Kidney capillary endothelial cell (primary cell): ENCODE measurements around the gene CD79A.
"Not testable (repeated sequence)": the region's sequence is repeated elsewhere in the genome, so short reads cannot be mapped to it uniquely, and the experiment has no call there.

Experiments
- DNase-seq: peaks from one replicate; pipeline ENCODE4 v3.0.0-alpha.2; 2018; ENCODE audit warnings: low spot score

CD79A gene

DNA sequence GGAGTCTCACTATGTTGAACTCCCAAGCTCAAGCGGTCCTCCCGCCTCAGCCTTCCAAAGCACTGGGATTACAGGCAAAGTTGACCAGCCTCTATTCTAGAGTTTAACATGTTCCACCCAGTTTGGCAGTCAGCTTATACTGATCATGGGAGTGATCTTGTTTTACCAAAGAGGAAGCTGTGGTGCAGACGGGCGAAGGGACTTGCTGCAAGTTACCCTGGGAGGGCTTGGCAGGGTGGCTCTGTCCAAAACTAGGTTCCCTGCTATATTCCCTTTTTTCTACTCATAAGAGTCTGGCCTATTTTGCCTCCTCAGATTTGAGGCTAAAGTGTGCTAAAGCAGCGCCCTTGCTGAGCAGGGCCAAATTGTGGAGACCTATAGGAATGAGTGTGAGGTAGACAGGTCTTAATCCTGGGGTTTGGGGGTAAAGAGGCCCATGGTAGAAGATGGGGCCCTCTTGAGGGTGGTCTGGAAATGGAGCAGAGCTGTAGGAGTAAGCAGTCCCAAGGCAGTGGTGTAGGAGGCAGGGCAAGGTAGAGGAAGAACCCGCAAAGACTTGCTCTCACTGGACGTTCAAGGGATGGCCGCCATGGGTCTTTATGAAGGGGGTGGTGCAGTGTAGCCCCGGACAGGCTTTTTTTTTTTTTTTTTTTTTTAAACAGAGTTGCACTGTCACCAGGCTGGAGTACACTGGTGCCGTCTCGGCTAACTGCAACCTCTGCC lies 13.7 kb upstream of the CD79A start:
- DNase-seq = no peak

DNA sequence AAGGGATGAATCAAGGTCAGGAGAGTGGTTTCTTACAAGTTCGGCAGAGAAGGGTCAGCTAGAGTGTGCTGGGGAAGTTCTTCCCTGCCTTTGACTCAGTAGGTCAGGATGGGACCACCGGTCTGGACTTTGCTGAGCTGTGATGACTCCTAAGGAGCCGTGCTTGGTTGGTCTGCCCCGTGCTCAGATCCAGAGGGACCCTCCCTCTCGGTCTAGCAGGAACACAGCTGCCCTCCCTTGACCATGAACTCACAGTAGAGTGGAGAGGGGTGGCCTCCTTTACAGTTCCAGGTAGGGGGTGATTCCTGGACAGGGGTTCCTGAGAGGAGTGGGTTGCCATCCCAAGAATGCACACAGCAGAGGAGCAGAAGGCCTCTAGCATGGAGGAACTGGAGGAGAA lies 12.7 kb upstream of the CD79A start:
- no peak for DNase-seq

DNA sequence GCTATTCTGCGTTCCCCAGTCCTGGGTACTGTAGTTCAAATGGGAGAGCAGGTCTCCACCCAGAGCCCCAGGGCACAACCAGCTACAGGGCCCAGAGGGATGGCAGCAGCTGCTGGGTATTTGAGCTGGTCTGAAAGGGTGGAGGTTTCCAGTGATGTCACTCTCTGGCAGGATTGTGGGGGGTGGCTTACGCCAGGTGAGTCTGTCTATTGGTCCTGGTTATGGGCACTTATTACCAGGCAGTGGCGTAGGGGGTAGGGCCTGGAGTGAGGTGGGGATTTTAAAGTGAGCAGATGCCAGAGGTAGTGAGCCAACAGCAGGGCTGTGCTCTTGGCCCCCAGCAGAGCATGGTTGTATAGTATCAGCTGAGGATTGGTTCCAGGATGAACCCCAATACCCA lies 10.8 kb upstream of the CD79A start:
- DNase-seq = no peak

DNA sequence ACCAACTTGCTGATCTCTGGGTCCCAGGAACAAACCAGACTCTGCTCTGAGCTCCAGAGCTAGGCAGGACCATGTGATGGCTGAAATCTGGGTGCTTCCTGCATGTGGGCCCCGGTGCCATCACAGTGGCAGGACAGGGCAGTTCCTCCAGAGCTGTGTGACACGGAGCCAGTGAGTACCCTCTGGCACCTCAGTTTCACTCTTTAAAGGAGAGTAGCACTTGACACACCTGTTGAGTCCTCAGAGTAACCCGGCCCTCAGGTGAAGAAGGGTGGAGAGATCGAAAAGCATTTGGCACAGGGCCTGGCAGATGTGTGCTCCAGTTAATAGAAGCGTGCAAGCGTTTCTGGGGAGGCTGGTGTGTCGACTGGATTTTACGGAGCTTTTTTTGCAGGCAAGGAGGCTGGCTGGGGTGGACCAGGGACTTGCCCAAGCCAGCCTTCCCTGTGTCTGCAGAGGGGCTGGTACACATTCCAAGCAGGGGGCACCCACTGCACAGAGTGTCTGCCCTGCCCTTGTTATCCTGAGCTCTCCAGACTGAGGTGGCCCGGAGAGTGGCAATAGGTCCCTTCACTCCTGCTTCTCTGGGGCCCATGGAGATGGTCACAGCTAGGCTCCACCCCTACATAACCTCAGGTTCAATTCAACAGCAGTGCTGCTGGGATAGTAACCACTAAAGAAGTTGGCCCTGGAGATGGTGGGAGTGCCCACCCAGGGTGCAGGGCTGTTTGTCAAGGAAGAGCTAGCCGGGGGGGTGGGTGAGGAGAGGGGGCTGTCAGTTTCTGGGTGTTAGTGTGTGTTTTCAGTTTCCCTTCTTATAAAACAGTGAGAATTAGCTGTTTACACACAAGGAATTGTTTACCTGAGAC lies 8.7 kb upstream of the CD79A start:
- no peak for DNase-seq

DNA sequence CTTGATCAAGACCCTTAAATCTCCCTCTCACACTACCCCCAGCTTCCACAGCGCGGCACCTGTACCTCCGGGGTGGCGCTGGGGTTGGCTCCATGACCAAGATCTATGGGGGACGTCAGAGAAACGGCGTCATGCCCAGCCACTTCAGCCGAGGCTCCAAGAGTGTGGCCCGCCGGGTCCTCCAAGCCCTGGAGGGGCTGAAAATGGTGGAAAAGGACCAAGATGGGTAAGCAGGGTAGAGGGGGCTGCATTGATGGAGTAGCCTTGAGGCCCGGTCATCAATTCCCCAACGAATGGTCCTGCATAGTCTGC lies 8.1 kb upstream of the CD79A start:
- no peak for DNase-seq

DNA sequence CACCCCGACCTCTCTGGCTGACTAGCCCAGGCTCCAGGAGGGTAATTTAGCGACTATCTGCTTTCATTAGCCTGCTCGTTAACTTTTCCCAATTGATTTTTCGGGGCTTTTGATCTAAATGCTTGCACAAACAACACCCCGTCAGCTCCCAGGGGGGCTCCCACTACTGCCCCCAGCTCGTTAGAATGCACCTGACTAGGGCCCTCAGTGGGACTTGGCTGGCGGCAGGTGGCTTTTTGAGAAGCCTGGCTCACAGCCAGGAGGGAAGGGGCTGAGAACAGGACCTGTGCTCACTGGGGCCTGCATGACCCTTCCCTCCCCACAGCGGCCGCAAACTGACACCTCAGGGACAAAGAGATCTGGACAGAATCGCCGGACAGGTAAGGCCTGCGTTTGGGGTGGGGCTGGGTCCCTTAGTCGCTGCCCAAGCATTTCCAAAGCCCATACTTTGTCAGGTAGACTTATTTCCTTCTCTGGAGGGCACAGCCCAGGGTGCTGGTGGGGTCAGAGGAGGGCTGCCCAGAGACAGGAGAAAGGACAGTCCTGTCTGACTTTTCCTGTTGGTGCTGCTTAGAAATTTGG lies 7.6 kb upstream of the CD79A start:
- no peak for DNase-seq

DNA sequence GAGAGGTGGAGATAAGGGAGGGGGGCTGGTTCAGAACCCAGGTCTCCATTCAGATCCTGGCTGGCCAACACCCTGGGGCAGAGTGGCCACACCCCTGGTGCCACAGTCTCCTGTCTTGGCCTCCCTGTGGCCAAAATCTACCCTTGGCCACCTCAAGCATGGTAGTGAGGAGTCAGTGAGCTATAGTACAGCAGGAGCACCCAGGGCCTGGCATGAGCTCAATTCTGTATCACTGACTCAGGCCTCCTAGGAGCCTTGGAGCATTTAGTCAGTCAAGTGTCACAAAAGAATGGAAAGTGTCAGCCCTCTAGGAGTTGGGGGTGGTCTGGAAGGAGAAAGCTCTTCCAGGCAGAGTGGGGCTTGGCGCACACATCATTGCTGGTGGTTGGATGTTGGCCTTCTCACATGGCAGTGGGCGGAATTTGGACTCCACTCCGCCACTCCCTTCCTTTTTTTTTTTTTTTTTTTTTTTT lies 6.6 kb upstream of the CD79A start:
- no peak for DNase-seq

DNA sequence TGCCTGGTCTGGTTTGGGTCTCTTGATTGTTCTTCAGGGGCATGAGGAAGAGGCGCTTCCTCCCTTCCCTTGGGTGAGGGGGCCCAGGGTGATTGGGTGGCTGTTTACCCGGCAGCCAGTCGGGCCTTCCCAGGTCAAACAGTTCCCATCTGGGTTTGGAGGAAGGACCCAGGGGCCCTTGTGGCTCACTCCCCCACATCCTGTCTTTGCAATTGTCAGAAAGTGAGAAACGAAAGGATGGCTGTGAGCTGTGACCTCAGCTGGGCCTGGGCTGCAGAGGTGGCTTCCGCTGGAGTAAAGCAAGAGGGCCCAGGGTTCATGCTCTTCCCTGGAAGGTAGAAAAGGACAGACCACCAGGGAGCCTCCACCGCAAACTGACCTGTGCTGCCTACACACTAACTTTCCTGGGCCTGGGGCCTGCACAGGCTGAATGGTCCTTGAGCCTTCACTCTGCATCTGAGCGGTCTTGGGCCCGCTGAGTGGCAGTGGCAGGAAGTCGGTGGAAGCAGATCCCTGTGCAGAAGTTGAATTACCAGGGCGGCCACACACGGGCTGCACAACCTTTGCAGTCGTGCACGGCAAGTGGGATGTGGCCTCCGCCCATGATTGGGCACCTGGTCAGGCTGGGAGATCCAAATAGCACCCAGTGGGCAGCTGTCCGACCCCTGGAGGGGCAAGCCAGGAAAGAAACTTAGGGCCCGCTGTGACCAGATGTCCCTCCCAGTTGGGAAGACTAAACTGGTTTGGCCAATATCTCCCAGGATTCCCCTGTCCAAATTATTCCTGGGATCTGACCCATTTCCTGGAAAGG lies 5.3 kb upstream of the CD79A start:
- DNase-seq = no peak

DNA sequence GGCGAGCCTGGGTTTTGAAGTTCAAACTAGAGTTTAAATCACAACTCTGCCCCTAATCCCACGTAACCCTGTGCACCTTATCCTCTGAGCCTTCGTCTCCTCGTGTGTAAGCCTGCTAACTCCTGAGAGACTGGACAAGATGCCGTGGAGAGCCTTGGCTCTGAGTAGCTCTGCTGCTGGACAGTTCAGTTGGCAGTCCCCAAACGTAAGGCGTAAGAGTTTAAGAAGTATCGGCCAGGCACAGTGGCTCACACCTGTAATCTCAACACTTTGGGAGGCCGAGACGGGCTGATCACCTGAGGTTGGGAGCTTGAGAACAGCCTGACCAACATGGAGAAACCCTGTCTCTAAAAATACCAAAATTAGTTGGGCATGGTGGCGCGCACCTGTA lies 4.7 kb upstream of the CD79A start:
- DNase-seq = no peak

DNA sequence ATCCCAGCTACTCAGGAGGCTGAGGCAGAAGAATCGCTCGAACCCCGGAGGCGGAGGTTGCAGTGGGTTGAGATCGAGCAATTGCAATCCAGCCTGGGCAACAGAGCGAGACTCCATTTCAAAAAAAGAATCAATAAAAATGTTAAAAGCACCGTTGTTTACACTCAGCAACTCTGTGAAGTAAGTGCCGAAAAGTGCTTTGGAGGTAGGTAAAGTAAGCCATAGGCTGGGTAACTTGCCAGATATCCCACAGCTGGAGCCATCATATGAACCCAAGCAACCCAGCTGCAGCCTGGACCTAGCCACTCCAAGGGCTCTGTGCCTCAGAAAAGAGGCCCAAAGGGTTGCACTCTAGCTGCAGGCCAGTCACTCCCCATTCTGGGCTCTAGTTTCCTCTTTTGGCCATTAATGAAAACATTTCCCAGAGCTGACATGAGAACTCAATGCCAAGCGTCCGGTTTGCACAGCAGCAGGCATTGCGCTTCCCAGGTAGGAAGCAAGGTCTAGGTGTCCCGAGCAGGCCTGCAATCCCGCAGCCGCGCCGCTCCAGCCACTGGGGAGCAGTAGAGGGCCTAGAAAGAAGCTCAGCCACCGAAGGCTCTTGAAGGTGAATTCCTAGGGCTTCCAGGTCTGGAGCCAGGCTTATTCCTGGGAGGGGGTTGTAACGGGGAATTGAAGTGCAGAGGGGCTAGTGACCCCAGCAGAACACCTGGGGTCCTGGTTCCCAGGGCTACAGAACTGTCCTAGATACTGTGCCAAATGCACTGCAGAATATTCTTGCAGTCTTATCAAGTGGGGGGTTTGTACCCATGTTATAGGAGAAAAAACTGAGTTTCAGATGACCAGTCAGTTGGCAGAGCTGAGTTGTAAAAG lies 4.1 kb upstream of the CD79A start:
- DNase-seq = no peak

DNA sequence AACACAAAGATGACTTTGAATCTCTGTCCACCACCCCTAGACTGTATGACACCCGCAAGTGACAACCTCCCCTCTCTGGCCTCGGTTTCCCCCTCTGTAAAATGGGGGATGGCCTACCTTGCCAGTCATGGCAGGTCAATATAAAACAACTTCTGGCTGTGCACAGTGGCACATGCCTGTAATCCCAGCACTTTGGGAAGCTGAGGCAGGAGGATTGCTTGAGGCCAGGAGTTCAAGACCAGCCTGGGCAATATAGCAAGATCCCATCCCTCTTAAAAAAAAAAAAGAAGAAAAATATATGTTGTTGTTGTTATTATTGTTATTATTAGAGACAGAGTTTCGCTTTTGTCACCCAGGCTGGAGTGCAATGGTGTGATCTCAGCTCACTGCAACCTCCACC lies 1.1 kb upstream of the CD79A start:
- not testable (repeated sequence) for DNase-seq

DNA sequence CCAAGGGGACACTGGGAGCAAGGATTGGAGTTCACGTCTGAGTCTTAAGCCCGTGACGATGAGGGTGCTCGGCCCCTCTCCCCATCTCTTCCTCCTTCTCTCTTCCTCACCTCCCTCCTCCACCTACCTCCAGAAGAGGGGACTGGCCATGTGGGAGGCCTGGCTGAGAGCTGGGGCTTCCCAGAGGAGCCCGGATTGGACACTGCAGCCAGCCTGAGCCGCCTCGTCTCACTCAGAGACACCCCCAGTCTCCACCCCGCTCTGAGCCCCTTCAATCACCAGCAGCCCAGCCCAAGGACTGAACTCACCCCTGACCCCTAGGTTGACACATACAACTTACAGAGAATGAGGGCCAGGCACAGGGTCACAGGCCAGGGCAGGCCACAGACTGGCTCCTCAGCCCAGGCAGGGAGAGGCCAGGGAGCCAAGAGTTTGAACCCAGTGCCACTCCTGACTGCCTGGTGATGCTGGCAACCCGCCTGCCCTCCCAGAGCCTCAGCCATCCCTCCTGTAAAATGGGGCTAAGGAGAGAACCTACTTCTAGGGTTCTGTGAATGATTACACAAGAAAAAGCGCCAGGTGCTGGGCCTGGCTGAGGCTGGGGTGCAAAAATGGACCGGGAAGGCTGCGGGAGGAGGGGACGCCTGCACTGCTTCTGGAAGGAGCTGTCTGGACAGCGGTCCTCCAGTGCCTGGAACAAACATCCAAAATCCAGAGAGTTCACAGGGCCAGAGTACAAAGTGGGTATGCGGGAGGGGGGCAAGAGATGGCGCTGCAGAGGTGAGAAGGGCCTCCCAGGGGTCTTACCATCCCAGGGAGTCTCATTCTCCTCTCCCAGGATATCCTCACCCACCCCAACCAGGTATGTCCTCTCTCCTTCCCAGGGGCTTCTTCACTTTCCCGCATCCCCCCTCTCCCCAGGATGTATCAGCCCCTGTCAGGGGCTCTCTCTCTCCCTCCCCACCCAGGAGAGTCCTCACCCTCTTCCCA lies 1.1 kb downstream of the CD79A start:
- DNase-seq = no peak

DNA sequence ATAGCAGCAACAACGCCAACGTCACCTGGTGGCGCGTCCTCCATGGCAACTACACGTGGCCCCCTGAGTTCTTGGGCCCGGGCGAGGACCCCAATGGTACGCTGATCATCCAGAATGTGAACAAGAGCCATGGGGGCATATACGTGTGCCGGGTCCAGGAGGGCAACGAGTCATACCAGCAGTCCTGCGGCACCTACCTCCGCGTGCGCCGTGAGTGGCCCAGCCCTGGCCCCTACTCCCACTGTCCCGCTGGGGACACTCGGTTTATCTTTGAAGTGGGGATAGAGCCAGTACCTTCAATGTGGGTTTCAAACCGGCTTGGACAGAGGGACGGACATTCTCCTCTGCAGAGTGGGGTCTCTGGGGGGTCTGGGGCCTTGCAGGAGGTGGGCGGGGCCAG lies 2.0 kb downstream of the CD79A start:
- DNase-seq = no peak

DNA sequence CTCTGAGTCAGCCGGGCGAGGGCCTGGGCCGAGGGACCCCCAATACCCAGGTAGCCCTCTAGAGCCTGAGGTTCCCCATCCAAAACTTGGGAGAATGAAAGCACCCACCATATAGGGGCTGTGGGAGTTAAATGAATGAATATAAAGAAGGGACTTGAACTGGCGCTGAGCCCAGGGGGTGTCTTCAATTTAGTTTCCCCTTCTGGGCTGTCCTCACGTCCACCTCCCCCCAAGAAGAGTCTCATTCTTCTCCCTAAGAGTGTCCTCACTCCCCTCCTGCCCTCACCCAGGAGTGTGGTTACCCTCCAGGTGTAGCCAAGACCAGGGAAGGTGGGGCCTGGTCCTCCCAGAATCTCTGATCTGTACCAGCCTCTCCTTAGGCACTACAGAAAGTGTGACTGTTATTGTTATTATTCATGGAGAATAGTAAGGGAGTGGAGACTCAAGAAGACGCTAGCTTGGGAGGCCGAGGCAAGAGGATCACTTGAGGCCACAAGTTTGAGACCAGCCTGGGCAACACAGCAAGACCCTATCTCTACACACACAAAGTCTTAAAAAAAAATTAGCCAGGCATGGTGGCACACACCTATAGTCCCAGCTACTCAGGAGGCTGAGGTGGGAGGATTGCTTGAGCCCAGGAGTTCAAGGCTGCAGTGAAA lies 2.7 kb downstream of the CD79A start:
- no peak for DNase-seq

DNA sequence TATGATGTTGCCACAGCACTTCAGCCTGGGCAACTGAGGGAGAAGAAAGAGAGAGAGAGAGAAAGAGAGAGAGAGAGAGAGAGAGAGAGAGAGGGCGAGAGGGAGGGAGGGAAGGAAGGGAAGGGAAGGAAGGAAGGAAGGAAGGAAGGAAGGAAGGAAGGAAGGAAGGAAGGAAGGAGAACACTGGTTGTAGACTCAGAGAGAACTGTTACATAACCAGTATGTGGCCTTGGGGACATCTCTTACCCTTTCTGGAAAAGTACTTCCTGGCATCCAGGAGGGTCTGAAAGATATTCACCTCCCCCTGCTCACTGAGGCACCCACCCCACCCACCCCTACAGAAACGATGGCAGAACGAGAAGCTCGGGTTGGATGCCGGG lies 3.2 kb downstream of the CD79A start:
- DNase-seq = no peak

DNA sequence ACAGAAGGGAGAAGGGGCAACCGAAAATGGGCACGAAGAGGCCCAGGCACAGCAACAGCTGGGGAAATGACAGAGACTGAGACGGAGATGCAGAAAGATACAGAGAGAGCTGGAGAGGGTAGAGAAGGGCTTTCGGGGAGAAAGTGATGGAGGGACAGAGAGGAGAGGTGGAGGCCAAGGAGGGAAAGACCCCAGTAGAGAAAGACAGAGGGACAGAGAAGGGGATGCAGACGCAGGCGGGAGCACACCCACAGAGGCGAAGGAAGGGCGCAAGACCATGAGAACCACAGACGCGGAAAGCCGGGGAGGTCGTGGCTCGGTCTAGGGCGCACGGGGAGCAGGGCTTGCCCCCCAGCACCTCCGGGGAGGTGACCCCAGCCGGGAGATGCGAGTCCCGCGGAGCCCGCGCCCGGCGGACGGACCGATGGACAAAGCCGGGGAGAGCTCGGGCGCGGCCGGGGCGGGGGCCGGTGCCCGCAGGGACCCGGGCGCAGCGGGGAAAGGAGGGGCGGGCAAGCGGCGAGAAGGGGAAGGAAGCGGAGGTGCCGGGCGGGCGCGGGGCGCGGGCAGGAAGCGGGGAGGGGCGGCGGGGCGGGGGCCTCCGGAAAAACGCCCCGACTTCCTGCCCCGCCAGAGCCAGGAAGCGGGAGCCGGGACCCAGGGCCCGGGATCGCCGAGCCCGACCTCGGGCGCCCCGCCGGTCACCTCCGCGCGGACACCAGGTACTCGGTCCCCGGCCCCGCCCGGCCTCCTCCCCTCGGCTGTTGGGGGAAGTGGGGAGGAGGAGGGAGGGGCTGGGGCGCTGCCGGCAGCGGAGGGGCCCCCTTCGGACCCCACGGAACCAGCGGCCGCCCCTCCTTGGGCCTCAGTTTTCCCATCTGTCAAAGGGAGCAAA lies 5.7 kb downstream of the CD79A start, which contains the start of gene ARHGEF1:
ARHGEF1 (plus strand) TSS at position 617 of the 895 bp plus-strand sequence. CDS start 4,899 bp downstream, outside the sequence.
- peak; percentile 55 for DNase-seq

DNA sequence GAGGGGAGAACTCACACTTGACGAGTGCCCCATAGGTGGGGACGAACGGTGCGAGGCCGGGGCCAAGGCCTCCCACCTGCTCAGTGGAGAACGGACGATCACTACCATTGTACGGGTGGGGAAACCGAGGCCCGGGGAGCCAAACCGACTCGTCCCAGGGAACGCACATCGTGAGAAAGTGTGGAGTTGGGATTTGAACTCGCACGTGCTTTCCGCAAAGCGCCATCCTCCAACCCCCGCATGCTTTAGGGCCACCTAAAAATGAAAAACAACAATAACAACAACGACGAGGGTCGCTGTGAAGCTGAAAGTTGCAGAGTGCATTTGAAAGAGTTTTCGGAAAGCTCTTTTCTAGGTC lies 6.4 kb downstream of the CD79A start:
- no peak for DNase-seq
